Body of pancreas (tissue), 4 donors: ENCODE data around the gene MREG. TPM values are rescaled to one million over a fixed set of nuclear protein-coding genes. Genes with fewer than 3 reads are reported as not detected.
"Not testable (repeated sequence)": the region's sequence is repeated elsewhere in the genome, so short reads cannot be mapped to it uniquely, and the experiment has no call there.

Source experiments
- ATAC-seq: fragments of 150-250 bp; one replicate; pipeline ENCODE4 v1.9.1; 2016
- DNase-seq, 4 donors: peaks; one replicate each; pipeline ENCODE4 v3.0.0-alpha.2; 2019
- H3K27ac ChIP-seq, 4 donors: fragments of 200-600 bp; sonication (generic); 1 replicate in 3 of 4; 2 replicates in 1 of 4; pipeline versions ENCODE4 v1.5.1 to v1.6.1; 2016 to 2019; ENCODE audit warnings: mild to moderate bottlenecking in 1 of 4, mixed read lengths in 1 of 4, moderate library complexity in 1 of 4
- H3K27me3 ChIP-seq, 2 donors: fragments of 200-600 bp; sonication (generic); one replicate each; pipeline ENCODE4 v1.6.0; 2016; ENCODE audit warnings: mild to moderate bottlenecking in 1 of 2
- H3K36me3 ChIP-seq, 2 donors: fragments of 200-600 bp; sonication (generic); replicated peaks in 1 of 2; 2 replicates each; pipeline ENCODE4 v1.5.1; 2016; ENCODE audit warnings: low read depth in 2 of 2; ENCODE audit not compliant: insufficient read depth in 1 of 2
- H3K4me1 ChIP-seq: fragments of 200-600 bp; sonication (generic); one replicate; pipeline ENCODE4 v1.6.0; 2016
- H3K4me3 ChIP-seq, 2 donors: fragments of 200-600 bp; sonication (generic); 1 replicate in 1 of 2; 2 replicates in 1 of 2; pipeline ENCODE4 v1.5.1; 2016 to 2019
- H3K9me3 ChIP-seq, 3 donors: fragments of 200-600 bp; sonication (generic); 1 replicate in 2 of 3; 2 replicates in 1 of 3; pipeline ENCODE4 v1.5.1; 2016
- POLR2A ChIP-seq, 3 donors: fragments of 450-650 bp; IDR thresholded peaks; one replicate each; pipeline ENCODE4 v1.6.1; 2016; ENCODE audit warnings: antibody characterized with exemption in 3 of 3, mild to moderate bottlenecking in 2 of 3
- WGBS, 2 donors: methylation state at CpG; one replicate each; pipeline ENCODE4 v1.1.5; 2017; 5-methylcytosine and 5-hydroxymethylcytosine counted together
- intact Hi-C: fragments of 100-400 bp; cut with DNase I; formaldehyde crosslinking; loops from one replicate; pipeline ENCODE4 v1.15.1; 2023
- total RNA-seq, 2 donors: library from RNA; depleted of rRNA; stranded (reverse); fragments of >200 nt; gene quantifications; one replicate each; pipeline ENCODE4 v1.1.0, GENCODE V29; 2016
- TF ChIP-seq, protein P1 (sequence below), 7 experiments: fragments of 450-650 bp in 4 of 7; fragments of 200-600 bp in 3 of 7; sonication (generic) in 3 of 7; IDR thresholded peaks; one replicate each; pipeline ENCODE4 v1.5.1; 2016 to 2019; ENCODE audit warnings: antibody characterized with exemption in 7 of 7

The MREG gene
- total RNA-seq, 2 donors from 2014 or later: 3.6 TPM

DNA sequence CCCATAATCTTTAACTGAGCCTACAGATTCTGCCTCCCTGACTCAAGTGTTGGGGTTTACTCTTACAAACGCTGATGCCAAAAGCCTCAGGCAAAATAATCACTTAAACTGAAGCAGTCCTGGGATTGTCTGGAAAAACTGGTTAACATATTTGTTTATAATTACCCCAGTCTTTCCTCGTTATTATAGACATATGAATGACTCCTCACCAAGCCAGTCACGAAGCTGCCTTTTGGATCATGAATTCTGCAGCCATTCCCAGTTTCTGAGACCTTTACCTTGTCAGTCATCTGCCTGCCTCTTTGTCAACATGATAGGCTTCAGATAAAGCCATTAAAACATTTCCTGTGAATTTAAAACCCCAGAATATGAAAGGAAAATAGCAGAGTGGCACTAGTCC is 46.4 kb downstream of the MREG start:
- H3K27ac ChIP-seq: no peak overlapping the region
- no peaks in the 10 kb centered on the region for H3K9me3 ChIP-seq
- no peaks in the 10 kb centered on the region for H3K4me1 ChIP-seq
- DNase-seq (no peak), ATAC-seq (no peak)
- H3K36me3 ChIP-seq: no peaks in the 10 kb centered on the region
- TF ChIP-seq, protein P1, sequence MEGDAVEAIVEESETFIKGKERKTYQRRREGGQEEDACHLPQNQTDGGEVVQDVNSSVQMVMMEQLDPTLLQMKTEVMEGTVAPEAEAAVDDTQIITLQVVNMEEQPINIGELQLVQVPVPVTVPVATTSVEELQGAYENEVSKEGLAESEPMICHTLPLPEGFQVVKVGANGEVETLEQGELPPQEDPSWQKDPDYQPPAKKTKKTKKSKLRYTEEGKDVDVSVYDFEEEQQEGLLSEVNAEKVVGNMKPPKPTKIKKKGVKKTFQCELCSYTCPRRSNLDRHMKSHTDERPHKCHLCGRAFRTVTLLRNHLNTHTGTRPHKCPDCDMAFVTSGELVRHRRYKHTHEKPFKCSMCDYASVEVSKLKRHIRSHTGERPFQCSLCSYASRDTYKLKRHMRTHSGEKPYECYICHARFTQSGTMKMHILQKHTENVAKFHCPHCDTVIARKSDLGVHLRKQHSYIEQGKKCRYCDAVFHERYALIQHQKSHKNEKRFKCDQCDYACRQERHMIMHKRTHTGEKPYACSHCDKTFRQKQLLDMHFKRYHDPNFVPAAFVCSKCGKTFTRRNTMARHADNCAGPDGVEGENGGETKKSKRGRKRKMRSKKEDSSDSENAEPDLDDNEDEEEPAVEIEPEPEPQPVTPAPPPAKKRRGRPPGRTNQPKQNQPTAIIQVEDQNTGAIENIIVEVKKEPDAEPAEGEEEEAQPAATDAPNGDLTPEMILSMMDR (IDR thresholded peaks at IDR 0.05): no peak
- no peak for TF ChIP-seq POLR2A (IDR thresholded peaks at IDR 0.05)
- no peaks in the 10 kb centered on the region for H3K27me3 ChIP-seq
- no peak overlapping the region for H3K4me3 ChIP-seq
- intact Hi-C loops: no loop called here
- WGBS, 2 donors: 68 to 79% methylated on average over 3 of the region's 3 CpGs

DNA sequence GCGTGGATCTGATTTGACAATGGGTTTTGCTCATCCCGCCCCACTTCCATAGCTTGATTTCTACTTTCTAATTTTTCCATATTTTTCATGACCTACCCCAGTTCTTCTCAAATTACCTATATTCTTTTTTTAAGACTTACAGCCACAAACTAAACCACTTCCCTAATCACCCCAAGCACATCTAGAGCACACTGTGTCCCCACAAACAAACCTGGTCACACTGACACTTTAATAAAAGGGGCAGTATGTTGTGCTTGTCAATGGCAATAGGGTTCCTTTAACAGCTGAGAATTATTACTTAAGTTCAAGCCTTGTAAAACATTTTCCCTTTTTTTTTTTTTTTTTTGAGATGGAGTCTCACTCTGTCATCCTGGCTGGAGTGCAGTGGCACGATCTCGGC is 47.1 kb downstream of the MREG start:
- no peak for ATAC-seq
- intact Hi-C loops: no loop called here
- H3K27me3 ChIP-seq: no peaks in the 10 kb centered on the region
- H3K4me3 ChIP-seq: no peak overlapping the region
- H3K9me3 ChIP-seq: no peaks in the 10 kb centered on the region
- TF ChIP-seq POLR2A (IDR thresholded peaks at IDR 0.05): no peak
- TF ChIP-seq, protein P1 (IDR thresholded peaks at IDR 0.05): no peak
- WGBS, 2 donors: 72 to 73% methylated on average over 4 of the region's 4 CpGs
- H3K4me1 ChIP-seq: no peaks in the 10 kb centered on the region
- no peak overlapping the region for H3K27ac ChIP-seq
- DNase-seq: no peak
- no peaks in the 10 kb centered on the region for H3K36me3 ChIP-seq

DNA sequence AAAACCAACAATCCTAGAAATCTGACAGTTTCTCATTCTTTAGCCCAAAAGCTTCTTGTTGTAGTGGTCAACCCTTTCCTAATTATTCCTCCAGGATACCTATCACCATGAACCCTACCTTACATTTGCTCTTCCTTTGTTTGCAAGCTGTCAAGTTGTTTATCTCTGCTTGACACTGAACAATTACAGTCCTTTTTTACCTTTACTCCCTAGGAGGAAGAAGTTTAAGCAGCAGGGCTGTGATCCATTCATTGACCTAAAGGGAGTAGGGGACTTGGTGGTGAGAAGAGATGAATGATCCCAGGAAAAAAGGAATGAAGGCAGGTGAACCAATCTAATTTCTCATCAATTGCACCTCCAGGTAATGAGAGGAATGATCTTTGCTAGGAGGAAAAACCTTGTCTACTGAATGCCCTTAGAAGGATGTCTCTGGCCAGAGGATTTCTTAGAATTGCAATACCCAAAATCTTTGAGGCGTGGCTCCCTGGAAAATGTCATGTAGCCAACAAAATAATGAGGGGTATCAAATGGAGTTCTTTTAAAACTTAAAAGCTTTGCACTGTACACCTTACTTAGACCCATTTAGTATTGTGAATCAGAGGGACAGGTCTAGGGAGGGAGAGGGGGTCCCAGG is 47.7 kb downstream of the MREG start:
- DNase-seq: no peak
- H3K27ac ChIP-seq: no peak overlapping the region
- no peaks in the 10 kb centered on the region for H3K4me1 ChIP-seq
- no peaks in the 10 kb centered on the region for H3K9me3 ChIP-seq
- intact Hi-C loops: no loop called here
- no peak for ATAC-seq
- no peak overlapping the region for H3K4me3 ChIP-seq
- TF ChIP-seq POLR2A (IDR thresholded peaks at IDR 0.05): no peak
- TF ChIP-seq, protein P1 (IDR thresholded peaks at IDR 0.05): no peak
- H3K36me3 ChIP-seq: no peaks in the 10 kb centered on the region
- 85 to 100% methylated on average over 1 of the region's 1 CpG for WGBS, 2 donors
- H3K27me3 ChIP-seq: no peaks in the 10 kb centered on the region

DNA sequence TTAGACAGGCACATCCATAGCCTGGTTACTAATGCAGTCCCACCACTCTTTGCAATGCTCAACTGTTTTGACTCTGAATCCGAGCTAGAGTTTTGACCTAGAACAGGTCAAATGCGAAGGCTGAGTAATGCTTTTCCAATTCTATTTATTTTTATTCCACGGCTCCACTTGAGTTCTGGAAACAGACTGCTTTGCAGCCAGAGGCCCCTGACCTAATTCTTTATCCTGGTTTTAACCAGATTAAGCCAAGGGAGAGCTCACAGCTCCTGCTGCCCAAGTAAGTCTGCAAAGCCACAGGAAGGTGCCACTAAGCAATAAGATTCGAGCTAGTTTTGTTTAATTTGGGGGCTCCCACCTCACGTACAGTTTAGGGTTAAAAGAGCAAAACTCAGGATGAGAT is 51.4 kb downstream of the MREG start:
- no peak overlapping the region for H3K27ac ChIP-seq
- ATAC-seq: no peak
- TF ChIP-seq POLR2A (IDR thresholded peaks at IDR 0.05): no peak
- TF ChIP-seq, protein P1 (IDR thresholded peaks at IDR 0.05): no peak

DNA sequence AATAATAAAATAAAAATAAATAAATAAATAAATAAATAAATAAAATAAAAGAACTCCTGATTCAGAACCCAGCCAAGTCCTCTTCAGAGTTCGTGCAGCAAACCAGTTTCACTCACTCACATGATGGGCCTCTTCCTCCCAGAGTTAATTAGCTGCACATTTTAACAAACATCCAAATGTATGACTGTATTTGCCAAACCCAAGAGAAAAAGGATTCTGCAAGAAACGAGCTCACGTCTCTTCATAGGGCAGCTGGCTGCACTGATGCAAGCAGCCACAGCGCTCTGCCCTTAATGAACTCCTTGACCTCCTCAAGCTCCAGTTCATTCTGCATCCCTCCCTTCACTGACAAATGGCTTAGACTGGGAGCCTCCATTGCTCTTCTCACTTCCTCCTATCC is 55.1 kb downstream of the MREG start:
- H3K27ac ChIP-seq: no peak overlapping the region
- intact Hi-C loops: no loop called here
- TF ChIP-seq, protein P1 (IDR thresholded peaks at IDR 0.05): no peak
- TF ChIP-seq POLR2A (IDR thresholded peaks at IDR 0.05): no peak
- no peak overlapping the region for H3K4me3 ChIP-seq
- no peaks in the 10 kb centered on the region for H3K36me3 ChIP-seq
- no peaks in the 10 kb centered on the region for H3K27me3 ChIP-seq
- no peak for ATAC-seq
- no peaks in the 10 kb centered on the region for H3K4me1 ChIP-seq
- WGBS, 2 donors: 85 to 91% methylated on average over 4 of the region's 4 CpGs
- no peaks in the 10 kb centered on the region for H3K9me3 ChIP-seq
- DNase-seq: no peak

More for the DNA sequence above, 51.4 kb downstream of the MREG start:
- no peak overlapping the region for H3K4me3 ChIP-seq
- H3K9me3 ChIP-seq: no peaks in the 10 kb centered on the region
- no peak for DNase-seq
- H3K4me1 ChIP-seq: no peaks in the 10 kb centered on the region
- H3K27me3 ChIP-seq: no peaks in the 10 kb centered on the region
- H3K36me3 ChIP-seq: no peaks in the 10 kb centered on the region
- intact Hi-C loops: no loop called here
- 85 to 92% methylated on average over 5 of the region's 5 CpGs for WGBS, 2 donors

DNA sequence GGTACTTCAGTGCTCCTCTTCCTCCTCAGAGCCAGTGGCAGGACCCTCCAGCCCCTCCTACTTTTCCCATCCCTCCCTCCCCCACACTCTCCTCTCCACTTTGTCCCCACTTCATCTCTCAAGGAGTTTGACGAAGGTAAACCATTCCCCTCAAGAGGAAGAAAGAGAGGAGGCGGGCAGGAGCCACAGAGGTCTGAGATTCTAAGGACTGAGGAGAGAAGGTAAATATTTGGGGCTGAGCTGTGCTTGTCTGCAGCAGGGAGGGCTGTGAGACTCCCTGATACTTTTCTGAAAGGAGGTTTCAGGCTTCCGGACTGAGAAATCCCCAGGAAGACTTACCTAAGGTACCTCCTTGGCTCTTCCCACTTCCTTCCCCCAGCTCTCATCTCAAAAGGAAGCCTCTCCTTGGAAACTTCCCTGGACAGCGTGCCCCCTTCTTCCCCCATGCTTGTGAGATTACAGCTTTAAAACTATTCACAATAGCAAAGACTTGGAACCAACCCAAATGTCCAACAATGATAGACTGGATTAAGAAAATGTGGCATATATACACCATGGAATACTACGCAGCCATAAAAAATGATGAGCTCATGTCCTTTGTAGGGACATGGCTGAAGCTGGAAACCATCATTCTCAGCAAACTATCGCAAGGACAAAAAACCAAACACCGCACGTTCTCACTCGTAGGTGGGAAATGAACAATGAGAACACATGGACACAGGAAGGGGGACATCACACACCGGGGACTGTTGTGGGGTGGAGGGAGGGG is 55.8 kb downstream of the MREG start:
- 96 to 97% methylated on average over 10 of the region's 10 CpGs for WGBS, 2 donors
- H3K4me3 ChIP-seq, ATAC-seq, H3K9me3 ChIP-seq, H3K27ac ChIP-seq, intact Hi-C loops, H3K36me3 ChIP-seq, H3K4me1 ChIP-seq, DNase-seq, H3K27me3 ChIP-seq: not testable (repeated sequence)
